ENCODE results near the gene APOL4. TPM values are rescaled to one million over a fixed set of nuclear protein-coding genes. Genes with fewer than 3 reads are reported as not detected.
A peak's percentile ranks its signal among the peaks of the same experiment; 100 is the strongest.
"Not testable (repeated sequence)": the region's sequence is repeated elsewhere in the genome, so short reads cannot be mapped to it uniquely, and the experiment has no call there.

APOL4 gene
- total RNA-seq, 2 donors from 2014 or later, result 0.99 to 2.7 TPM

- Mint-ChIP-seq H3K36me3 (ENCODE audit: insufficient read depth in 2 of 2) (peaks cover 23 to 37% of the 10 kb centered on the region in 2 donors), H3K4me3 (peak overlapping the region; percentile 96 to 98), H3K27me3 (ENCODE audit: low read depth) (no peaks in the 10 kb centered on the region), H3K9me3 (peaks cover under 1 to 5% of the 10 kb centered on the region in 2 donors), H3K27ac (peak overlapping the region; percentile 96), H3K4me1 (ENCODE audit: low read depth) (peaks cover 53% of the 10 kb centered on the region)
- ATAC-seq (replicated peaks in 1 of 2) (peak; percentile 16 to 18), DNase-seq (peak; percentile 23)
These were observed 36.1 kb upstream of the APOL4 start for GRCh38 chr22:36237462-36238372.

DNA sequence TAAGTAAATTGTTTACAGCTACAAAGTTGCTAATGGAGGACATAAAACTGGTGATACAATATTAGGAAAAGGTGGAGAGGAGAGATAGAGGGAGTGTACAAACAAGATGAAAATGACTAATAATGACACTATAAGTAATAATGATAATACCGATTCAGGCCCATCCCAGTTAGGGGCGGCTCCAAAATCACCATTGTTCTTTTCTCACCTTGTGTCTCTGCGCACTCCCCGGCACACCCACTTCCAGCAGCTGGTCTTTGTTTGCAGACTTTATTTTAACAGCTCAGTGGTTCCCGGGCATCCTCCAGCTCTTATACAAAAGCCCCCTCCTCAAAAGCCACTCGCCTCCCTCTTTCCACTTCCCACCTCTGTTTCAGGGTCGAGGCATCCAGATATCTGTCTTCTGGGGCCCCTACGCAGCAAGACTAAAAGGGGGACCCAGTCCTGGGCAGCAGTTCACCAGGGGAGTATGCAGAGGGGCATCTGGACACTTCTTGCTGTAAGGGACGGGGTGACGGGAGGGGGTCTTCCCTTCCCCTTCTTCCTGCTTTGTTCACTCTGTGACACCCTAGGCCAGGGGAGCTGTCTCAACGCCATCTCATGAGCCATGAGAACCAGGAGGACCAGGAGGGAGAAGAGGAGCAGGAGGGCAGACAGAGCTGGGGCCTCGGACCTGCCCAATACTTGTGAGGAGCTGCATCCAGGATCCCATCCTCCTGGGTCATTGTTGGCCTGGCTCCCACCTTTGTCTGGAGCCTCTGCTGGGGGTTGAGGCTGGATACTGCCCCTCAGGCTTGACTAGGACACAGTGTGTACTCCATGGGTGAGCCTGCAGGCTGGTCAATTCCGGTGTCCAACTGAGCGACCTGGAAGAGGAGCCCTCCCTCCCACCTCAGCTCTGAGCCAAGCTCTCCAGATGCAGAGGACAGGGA is 35.0 kb upstream of the APOL4 start:
- H3K27ac Mint-ChIP-seq, result peak overlapping the region; percentile 58
- peak overlapping the region; percentile 96 to 98 for H3K4me3 Mint-ChIP-seq
- peaks cover 24 to 36% of the 10 kb centered on the region in 2 donors for H3K36me3 Mint-ChIP-seq (ENCODE audit: insufficient read depth in 2 of 2)
- DNase-seq (no peak), ATAC-seq (replicated peaks in 1 of 2) (no peak)
- no peaks in the 10 kb centered on the region for H3K27me3 Mint-ChIP-seq (ENCODE audit: low read depth)
- peaks cover 60% of the 10 kb centered on the region for H3K4me1 Mint-ChIP-seq (ENCODE audit: low read depth)
- peaks cover 0 to 3% of the 10 kb centered on the region in 2 donors for H3K9me3 Mint-ChIP-seq

- Mint-ChIP-seq H3K4me1 (ENCODE audit: low read depth) (peaks cover 60% of the 10 kb centered on the region), H3K36me3 (ENCODE audit: insufficient read depth in 2 of 2) (peaks cover 26 to 37% of the 10 kb centered on the region in 2 donors), H3K9me3 (peaks cover 0 to 3% of the 10 kb centered on the region in 2 donors), H3K27me3 (ENCODE audit: low read depth) (no peaks in the 10 kb centered on the region), H3K4me3 (peak overlapping the region; percentile 96 to 98), H3K27ac (peak overlapping the region; percentile 58)
- no peak for ATAC-seq (replicated peaks in 1 of 2)
- no peak for DNase-seq
These were observed 34.0 kb upstream of the APOL4 start for GRCh38 chr22:36235585-36235984.

DNA sequence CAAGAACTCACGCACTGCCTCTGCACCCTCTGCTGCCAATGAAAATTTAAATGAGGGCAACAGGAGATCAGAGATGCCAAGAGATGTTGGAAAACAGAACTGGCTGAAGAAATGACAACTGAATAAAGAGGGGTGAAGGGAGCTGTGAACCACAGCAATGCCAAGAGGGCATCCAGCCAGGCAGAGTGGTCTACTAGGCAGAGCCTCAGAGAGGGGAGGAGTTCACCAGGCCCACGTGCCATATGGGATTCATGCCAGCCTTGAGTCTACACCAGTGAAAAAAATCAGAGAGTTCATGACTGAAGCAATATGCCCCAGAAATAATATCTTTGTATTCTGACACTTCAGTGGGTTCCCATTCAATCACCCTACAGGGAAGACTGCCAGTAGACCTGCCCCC is 33.3 kb upstream of the APOL4 start:
- no peaks in the 10 kb centered on the region for H3K27me3 Mint-ChIP-seq (ENCODE audit: low read depth)
- H3K4me1 Mint-ChIP-seq (ENCODE audit: low read depth), result peaks cover 56% of the 10 kb centered on the region
- peak overlapping the region in 1 of 2 donors; percentile 96 for H3K4me3 Mint-ChIP-seq
- peaks cover 0 to 3% of the 10 kb centered on the region in 2 donors for H3K9me3 Mint-ChIP-seq
- ATAC-seq (replicated peaks in 1 of 2) (no peak), DNase-seq (no peak)
- peak overlapping the region; percentile 62 for H3K27ac Mint-ChIP-seq
- peaks cover 26 to 39% of the 10 kb centered on the region in 2 donors for H3K36me3 Mint-ChIP-seq (ENCODE audit: insufficient read depth in 2 of 2)

DNA sequence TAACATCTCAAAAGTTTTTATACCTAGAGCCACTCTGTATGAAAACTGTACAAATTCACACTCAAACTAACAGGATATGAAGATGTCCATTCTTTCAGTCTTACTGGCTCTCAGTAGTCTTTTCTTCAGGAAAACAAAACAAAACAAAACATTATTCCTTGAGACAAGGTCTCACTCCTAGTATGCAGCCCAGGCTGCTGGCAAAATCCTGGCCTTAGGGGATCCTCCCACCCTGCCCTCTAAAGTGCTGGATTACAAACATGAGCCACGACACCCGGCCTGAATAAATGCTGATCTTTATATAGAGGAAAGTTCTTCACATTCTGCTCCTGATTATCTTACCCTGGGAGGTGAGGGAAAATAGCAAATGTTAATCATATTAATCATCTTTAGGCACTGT is 32.6 kb upstream of the APOL4 start:
- H3K27ac Mint-ChIP-seq, result peak overlapping the region; percentile 62
- H3K27me3 Mint-ChIP-seq (ENCODE audit: low read depth), result no peaks in the 10 kb centered on the region
- peak overlapping the region in 1 of 2 donors; percentile 4 for H3K4me3 Mint-ChIP-seq
- ATAC-seq (replicated peaks in 1 of 2) (no peak), DNase-seq (no peak)
- H3K4me1 Mint-ChIP-seq (ENCODE audit: low read depth), result peaks cover 52% of the 10 kb centered on the region
- peaks cover 26 to 39% of the 10 kb centered on the region in 2 donors for H3K36me3 Mint-ChIP-seq (ENCODE audit: insufficient read depth in 2 of 2)
- H3K9me3 Mint-ChIP-seq, result peaks cover 0 to 3% of the 10 kb centered on the region in 2 donors

- ATAC-seq (replicated peaks in 1 of 2) (no peak), DNase-seq (no peak)
- Mint-ChIP-seq H3K27me3 (ENCODE audit: low read depth) (no peaks in the 10 kb centered on the region), H3K4me1 (ENCODE audit: low read depth) (peaks cover 52% of the 10 kb centered on the region), H3K4me3 (no peak overlapping the region), H3K27ac (peak overlapping the region; percentile 62), H3K36me3 (ENCODE audit: insufficient read depth in 2 of 2) (peaks cover 24 to 36% of the 10 kb centered on the region in 2 donors), H3K9me3 (peaks cover 0 to 3% of the 10 kb centered on the region in 2 donors)
These were observed 32.2 kb upstream of the APOL4 start for GRCh38 chr22:36233796-36234195.

- H3K4me1 Mint-ChIP-seq (ENCODE audit: low read depth), result peaks cover 46% of the 10 kb centered on the region
- H3K4me3 Mint-ChIP-seq, result no peak overlapping the region
- H3K27ac Mint-ChIP-seq, result peak overlapping the region; percentile 29
- DNase-seq (no peak), ATAC-seq (replicated peaks in 1 of 2) (peak in 1 of 2 donors; percentile 27)
- no peaks in the 10 kb centered on the region for H3K27me3 Mint-ChIP-seq (ENCODE audit: low read depth)
- H3K9me3 Mint-ChIP-seq, result peaks cover 0 to 3% of the 10 kb centered on the region in 2 donors
- peaks cover 23 to 35% of the 10 kb centered on the region in 2 donors for H3K36me3 Mint-ChIP-seq (ENCODE audit: insufficient read depth in 2 of 2)
These were observed 31.2 kb upstream of the APOL4 start for GRCh38 chr22:36232715-36233401.

GRCh38 chr22:36231051-36231450 is 29.4 kb upstream of the APOL4 start:
- H3K36me3 Mint-ChIP-seq (ENCODE audit: insufficient read depth in 2 of 2), result peaks cover 19 to 27% of the 10 kb centered on the region in 2 donors
- not testable (repeated sequence) for H3K9me3 Mint-ChIP-seq; H3K27ac Mint-ChIP-seq; H3K4me3 Mint-ChIP-seq; DNase-seq; ATAC-seq (replicated peaks in 1 of 2); H3K27me3 Mint-ChIP-seq (ENCODE audit: low read depth)
- H3K4me1 Mint-ChIP-seq (ENCODE audit: low read depth), result peaks cover 30% of the 10 kb centered on the region

DNA sequence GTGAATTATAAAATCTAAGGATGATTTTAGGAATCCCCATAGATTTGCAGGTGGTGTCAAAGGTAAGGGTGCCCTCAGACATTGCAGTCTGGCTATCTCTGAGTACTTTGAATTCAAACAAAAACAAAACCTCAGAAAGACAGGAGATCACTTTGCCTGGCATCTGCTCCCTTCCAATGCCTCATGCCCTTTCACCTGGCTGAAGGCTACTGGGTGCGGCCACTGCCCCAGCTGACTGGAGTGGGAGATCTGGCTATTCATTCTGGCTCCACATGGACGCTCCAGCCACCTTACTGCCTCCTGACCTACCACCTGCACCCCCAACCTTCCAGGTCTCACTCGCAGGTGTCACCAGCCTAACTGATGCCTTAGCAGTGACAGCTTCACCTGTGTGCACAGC is 28.0 kb upstream of the APOL4 start:
- DNase-seq; H3K27me3 Mint-ChIP-seq (ENCODE audit: low read depth); ATAC-seq (replicated peaks in 1 of 2); H3K4me3 Mint-ChIP-seq; H3K9me3 Mint-ChIP-seq: not testable (repeated sequence)
- Mint-ChIP-seq H3K4me1 (ENCODE audit: low read depth) (peaks cover 18% of the 10 kb centered on the region), H3K36me3 (ENCODE audit: insufficient read depth in 2 of 2) (peaks cover 10 to 18% of the 10 kb centered on the region in 2 donors), H3K27ac (peak overlapping the region; percentile 89)

- no peaks in the 10 kb centered on the region for H3K9me3 Mint-ChIP-seq
- H3K27me3 Mint-ChIP-seq (ENCODE audit: low read depth), result no peaks in the 10 kb centered on the region
- peaks cover 9 to 14% of the 10 kb centered on the region in 2 donors for H3K36me3 Mint-ChIP-seq (ENCODE audit: insufficient read depth in 2 of 2)
- peak overlapping the region; percentile 89 for H3K27ac Mint-ChIP-seq
- DNase-seq (no peak), ATAC-seq (replicated peaks in 1 of 2) (no peak)
- no peak overlapping the region for H3K4me3 Mint-ChIP-seq
- H3K4me1 Mint-ChIP-seq (ENCODE audit: low read depth), result peaks cover 18% of the 10 kb centered on the region
These were observed 27.3 kb upstream of the APOL4 start for GRCh38 chr22:36228944-36229343.

GRCh38 chr22:36228369-36228768 is 26.8 kb upstream of the APOL4 start:
- H3K27me3 Mint-ChIP-seq (ENCODE audit: low read depth); DNase-seq; H3K9me3 Mint-ChIP-seq; ATAC-seq (replicated peaks in 1 of 2); H3K4me3 Mint-ChIP-seq; H3K27ac Mint-ChIP-seq: not testable (repeated sequence)
- H3K4me1 Mint-ChIP-seq (ENCODE audit: low read depth), result peaks cover 17% of the 10 kb centered on the region
- peaks cover 9 to 10% of the 10 kb centered on the region in 2 donors for H3K36me3 Mint-ChIP-seq (ENCODE audit: insufficient read depth in 2 of 2)

DNA sequence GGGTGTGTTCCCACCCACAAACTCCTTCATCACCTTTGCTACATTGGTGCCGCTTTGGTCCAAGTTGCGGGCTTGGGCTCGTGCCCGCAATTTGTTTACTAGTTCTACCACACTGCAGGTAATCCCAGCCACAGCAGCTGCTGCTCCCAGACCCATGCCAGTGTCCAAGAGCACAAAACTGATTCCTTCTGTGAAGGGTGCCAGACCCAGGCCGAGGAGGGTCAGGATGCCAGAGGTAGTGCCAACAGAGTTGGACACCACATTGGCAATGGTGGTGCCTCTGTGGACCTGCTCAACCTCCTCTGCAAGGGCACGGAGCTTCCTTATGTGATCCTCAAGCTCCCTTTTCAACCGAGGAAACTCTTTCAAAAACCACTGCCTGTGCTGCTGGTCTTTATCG is 26.2 kb upstream of the APOL4 start:
- no peak overlapping the region for H3K4me3 Mint-ChIP-seq
- H3K4me1 Mint-ChIP-seq (ENCODE audit: low read depth), result peaks cover 17% of the 10 kb centered on the region
- H3K27me3 Mint-ChIP-seq (ENCODE audit: low read depth), result no peaks in the 10 kb centered on the region
- DNase-seq (no peak), ATAC-seq (replicated peaks in 1 of 2) (no peak)
- H3K9me3 Mint-ChIP-seq, result no peaks in the 10 kb centered on the region
- no peak overlapping the region for H3K27ac Mint-ChIP-seq
- H3K36me3 Mint-ChIP-seq (ENCODE audit: insufficient read depth in 2 of 2), result peaks cover 9 to 10% of the 10 kb centered on the region in 2 donors
